Measurements from ENCODE around the gene THRB. TPM values are rescaled to one million over a fixed set of nuclear protein-coding genes. Genes with fewer than 3 reads are reported as not detected.

Gene THRB
- total RNA-seq, 1 donor from 2014 or later = 22.8 TPM

DNA sequence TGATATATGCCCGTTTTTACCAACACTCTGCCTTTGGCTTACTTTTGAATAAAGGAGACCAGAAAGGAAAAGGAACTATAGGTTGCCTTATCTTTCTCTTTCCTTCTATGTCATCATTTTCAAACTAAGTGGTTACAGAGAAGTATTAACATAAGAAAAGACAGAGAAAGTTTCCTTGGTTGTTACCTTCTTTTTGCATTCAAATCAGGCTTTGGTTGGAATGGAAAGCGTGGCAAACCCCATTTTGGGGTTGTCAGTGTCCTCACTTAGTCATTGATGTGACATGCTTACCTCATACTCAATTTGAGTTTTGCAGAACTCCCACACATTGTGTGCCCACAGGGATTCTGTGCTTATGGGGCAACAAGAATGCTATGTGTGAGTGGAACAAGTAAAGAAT lies 3.7 kb upstream of the THRB start:
- H3K4me1 ChIP-seq = peaks cover 18% of the 10 kb centered on the region
- H3K9me3 ChIP-seq = no peaks in the 10 kb centered on the region
- no peaks in the 10 kb centered on the region for H3K27me3 ChIP-seq
- no peak overlapping the region for H3K27ac ChIP-seq
- DNase-seq (ENCODE audit: extremely low spot score in 2 of 2) = no peak
- H3K36me3 ChIP-seq = no peaks in the 10 kb centered on the region
- no peak overlapping the region for H3K4me3 ChIP-seq
- intact Hi-C loops (cut with DNase I) = loop anchor here (10.0 kb wide), 1 partner anchor 234 kb away; no protein-coding TSS in a partner anchor
- TF ChIP-seq, protein P1, sequence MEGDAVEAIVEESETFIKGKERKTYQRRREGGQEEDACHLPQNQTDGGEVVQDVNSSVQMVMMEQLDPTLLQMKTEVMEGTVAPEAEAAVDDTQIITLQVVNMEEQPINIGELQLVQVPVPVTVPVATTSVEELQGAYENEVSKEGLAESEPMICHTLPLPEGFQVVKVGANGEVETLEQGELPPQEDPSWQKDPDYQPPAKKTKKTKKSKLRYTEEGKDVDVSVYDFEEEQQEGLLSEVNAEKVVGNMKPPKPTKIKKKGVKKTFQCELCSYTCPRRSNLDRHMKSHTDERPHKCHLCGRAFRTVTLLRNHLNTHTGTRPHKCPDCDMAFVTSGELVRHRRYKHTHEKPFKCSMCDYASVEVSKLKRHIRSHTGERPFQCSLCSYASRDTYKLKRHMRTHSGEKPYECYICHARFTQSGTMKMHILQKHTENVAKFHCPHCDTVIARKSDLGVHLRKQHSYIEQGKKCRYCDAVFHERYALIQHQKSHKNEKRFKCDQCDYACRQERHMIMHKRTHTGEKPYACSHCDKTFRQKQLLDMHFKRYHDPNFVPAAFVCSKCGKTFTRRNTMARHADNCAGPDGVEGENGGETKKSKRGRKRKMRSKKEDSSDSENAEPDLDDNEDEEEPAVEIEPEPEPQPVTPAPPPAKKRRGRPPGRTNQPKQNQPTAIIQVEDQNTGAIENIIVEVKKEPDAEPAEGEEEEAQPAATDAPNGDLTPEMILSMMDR (IDR thresholded peaks at IDR 0.05) = no peak
- TF ChIP-seq POLR2AphosphoS5 (IDR thresholded peaks at IDR 0.05; ENCODE audit: insufficient read depth in 1 of 2, low read depth in 1 of 2) (no peak), POLR2A (IDR thresholded peaks at IDR 0.05) (no peak)

DNA sequence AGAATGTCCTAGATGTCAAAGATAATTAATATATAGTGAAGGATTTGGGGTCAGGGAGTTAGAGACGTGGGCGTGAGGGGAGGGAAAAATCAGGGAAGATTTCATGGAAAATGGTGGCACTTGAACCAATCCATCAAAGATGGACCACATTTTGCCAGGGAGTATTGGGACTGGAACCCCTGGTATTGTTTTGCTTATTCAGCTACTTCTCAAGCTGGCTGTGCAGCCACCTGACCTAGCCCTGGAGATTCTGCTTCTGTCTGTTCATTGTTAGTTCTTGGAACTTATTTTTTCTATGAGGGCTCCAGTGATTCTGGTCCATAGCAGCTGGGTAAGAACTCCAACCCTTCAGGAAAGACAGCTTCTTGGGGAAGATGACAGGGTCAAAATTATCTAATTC lies 3.3 kb upstream of the THRB start:
- TF ChIP-seq, protein P1 (IDR thresholded peaks at IDR 0.05) = no peak
- intact Hi-C loops (cut with DNase I) = loop anchor here (10.0 kb wide), 1 partner anchor 233 kb away; no protein-coding TSS in a partner anchor
- H3K27me3 ChIP-seq = no peaks in the 10 kb centered on the region

DNA sequence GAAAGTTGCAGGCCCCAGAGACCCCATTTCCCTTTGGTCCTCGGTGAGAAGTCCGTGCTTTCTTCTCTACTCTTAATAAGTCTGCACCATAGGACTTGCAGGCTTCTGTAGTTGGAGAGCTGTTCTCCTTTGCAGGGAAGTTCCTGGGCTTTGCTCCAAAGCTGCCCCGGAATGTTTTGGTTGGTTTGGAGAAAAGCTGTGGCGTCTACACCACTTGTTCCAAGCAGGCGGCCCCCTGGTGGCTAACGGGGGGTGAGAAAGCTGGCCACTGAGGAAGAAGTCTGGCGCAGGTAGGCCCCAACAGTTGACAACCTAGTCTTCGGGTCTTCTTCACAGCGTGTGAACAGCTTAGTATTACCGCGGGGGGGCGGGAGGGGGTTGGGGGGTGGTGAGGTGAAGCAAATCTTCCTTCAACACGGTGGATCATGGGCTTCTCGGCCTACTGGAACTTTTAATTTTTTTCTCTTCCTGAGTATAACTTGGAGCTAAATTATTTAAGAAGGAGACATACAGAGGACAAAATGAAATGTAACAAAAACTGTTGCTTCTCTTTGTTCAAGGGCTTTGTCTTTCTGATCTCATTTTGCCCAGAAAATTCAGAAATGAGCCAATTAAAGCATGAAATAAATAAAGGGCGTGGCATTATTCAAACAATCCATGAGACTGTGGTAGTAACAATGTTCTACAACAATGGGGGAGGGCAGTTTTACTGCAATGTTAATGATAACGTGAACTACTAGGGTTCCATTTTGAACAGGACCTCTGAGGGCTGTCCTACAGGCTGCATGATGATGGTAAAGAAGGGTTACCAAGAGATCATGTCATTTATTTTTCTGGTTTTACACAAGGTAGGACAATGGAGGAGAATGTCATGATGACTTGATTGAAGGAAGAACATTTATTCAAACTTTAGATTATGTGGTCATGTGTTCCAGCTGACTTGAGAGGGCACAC lies 2.2 kb upstream of the THRB start:
- intact Hi-C loops (cut with DNase I) = loop anchor here (10.0 kb wide), 1 partner anchor 232 kb away; no protein-coding TSS in a partner anchor
- H3K9me3 ChIP-seq = no peaks in the 10 kb centered on the region
- DNase-seq (ENCODE audit: extremely low spot score in 2 of 2) = no peak
- H3K36me3 ChIP-seq = no peaks in the 10 kb centered on the region
- no peak overlapping the region for H3K4me3 ChIP-seq
- TF ChIP-seq POLR2A (IDR thresholded peaks at IDR 0.05) = no peak
- TF ChIP-seq, protein P1 (IDR thresholded peaks at IDR 0.05) = peak in 1 of 3 experiments; percentile 10
- no peaks in the 10 kb centered on the region for H3K27me3 ChIP-seq
- peaks cover 27% of the 10 kb centered on the region for H3K4me1 ChIP-seq
- H3K27ac ChIP-seq = peak overlapping the region; percentile 93

More for the DNA sequence above, 3.3 kb upstream of the THRB start:
- H3K36me3 ChIP-seq = no peaks in the 10 kb centered on the region
- no peaks in the 10 kb centered on the region for H3K9me3 ChIP-seq
- H3K27ac ChIP-seq = no peak overlapping the region
- peaks cover 22% of the 10 kb centered on the region for H3K4me1 ChIP-seq
- DNase-seq (ENCODE audit: extremely low spot score in 2 of 2) = no peak
- no peak overlapping the region for H3K4me3 ChIP-seq

DNA sequence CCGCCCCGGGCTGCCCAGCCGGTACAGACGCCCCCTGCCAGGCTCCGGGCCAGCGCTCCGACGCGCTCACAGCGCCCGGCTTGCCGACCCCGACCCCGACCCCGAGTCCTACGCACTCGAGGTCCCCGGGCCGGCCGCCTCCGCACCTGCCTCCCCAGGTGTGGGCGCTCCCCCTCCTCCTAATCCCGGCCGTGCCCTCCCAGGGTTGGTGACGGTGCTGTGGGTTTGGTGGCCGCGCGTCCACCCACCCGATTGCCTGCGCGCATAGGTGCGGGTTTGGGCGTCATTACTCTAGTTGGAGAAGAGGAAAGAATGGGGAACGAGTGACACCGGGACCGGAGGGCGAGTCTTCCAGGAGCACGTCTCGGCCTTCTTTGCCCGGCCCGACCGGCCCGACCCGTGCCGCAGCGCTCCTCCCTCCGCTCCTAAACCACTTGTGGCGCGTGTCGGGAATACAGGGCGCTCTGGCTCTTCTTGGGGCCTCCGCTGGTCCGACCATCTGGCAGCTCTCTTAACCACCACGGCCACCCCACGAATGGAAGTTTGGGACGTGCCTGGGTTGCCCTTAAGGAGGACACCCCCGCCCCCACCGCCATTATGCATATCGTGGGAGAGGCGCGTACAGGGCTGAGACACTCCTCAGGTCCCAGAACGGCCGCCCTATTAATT lies 810 bp upstream of the THRB start:
- Histone ChIP-seq H3K4me3 (peak overlapping the region; percentile 80 to 85), H3K27ac (peak overlapping the region; percentile 93), H3K27me3 (no peaks in the 10 kb centered on the region), H3K9me3 (no peaks in the 10 kb centered on the region), H3K4me1 (peaks cover 40% of the 10 kb centered on the region), H3K36me3 (no peaks in the 10 kb centered on the region)
- TF ChIP-seq POLR2A (IDR thresholded peaks at IDR 0.05) (no peak), POLR2AphosphoS5 (IDR thresholded peaks at IDR 0.05; ENCODE audit: insufficient read depth in 1 of 2, low read depth in 1 of 2) (peak in 1 of 2 donors; percentile 41)
- TF ChIP-seq, protein P1 (IDR thresholded peaks at IDR 0.05) = no peak
- intact Hi-C loops (cut with DNase I) = loop anchor here (10.0 kb wide), 1 partner anchor 231 kb away; no protein-coding TSS in a partner anchor
- DNase-seq (ENCODE audit: extremely low spot score in 2 of 2) = no peak

Measured in vagina (tissue), 2 donors.